GM12891 (cell line): Measurements from ENCODE around the gene ANKLE2.

ENCODE experiments used
- POLR2A ChIP-seq: IDR thresholded peaks from 2 replicates; pipeline ENCODE4 v1.6.1; 2011; ENCODE audit warnings: low read depth, low read length, control low read depth
- SPI1 ChIP-seq: IDR thresholded peaks from 2 replicates; pipeline ENCODE4 v1.6.1; 2011; ENCODE audit warnings: low read depth, low read length, control low read depth
- TAF1 ChIP-seq: IDR thresholded peaks from 2 replicates; pipeline ENCODE4 v1.6.1; 2011; ENCODE audit warnings: low read depth, low read length, control low read depth

DNA sequence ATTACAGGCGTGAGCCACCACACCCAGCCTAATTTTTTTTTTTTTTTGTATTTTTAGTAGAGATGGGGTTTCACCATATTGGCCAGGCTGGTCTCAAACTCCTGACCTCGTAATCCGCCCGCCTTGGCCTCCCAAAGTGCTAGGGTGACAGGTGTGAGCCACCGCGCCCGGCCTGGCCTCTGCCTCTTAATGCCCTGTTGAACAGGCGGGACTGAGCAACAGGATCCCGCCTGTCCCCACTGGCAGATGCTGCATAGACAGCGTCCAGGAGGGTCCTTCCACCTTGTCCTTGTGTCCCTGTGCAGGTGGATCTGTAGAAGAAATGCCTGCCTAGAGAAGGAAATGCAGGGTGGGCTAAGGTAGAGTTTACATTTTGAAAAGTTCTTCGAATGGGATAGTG is 45.3 kb downstream of the ANKLE2 start:
- TF ChIP-seq TAF1 (no peak), POLR2A (no peak), SPI1 (no peak)
